A673 (cell line): ENCODE measurements around the gene MAMDC2.

Experiments used
- EZH2 ChIP-seq: fragments of 200-600 bp; sonication (generic); IDR thresholded peaks from 2 replicates; pipeline ENCODE4 v1.6.1; 2017; ENCODE audit warnings: borderline replicate concordance, low read depth, mild to moderate bottlenecking, mixed read lengths, antibody characterized with exemption, low read length; ENCODE audit not compliant: poor library complexity, severe bottlenecking
- TF ChIP-seq, protein P1 (sequence below): fragments of 300-800, 200-600 bp; sonication (generic); conservative IDR thresholded peaks from 2 replicates; pipeline ENCODE4 v1.5.1; 2017; ENCODE audit warnings: low read depth, mild to moderate bottlenecking, antibody characterized with exemption, low read length, moderate library complexity, mixed read lengths

DNA sequence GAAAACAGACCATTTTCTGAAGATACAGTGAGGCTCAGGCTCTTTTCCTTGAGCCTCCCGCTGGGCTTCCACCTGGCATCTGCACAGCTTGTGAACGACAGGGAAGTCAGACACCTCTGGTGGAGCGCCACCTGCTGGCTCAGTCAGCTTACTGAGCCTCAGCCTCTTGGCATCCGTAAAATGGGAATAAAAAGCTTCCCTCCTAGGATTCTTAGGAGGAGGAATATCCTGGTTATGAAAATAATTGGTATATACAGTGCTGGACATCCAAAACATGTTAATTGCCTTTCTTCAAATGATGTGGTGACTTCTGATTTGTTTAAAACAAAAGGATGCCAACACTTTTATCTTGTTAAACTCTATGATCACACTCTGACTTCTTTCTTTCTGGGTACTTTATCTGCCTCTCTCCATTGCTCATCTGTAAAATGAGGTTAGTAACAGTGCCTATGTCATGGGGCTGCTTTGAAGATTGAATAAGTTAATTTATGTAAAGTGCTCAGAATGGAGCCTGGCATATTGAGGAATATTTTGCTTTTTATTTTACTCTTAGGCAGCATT, 67.5 kb downstream of the MAMDC2 start:
- TF ChIP-seq, protein P1, sequence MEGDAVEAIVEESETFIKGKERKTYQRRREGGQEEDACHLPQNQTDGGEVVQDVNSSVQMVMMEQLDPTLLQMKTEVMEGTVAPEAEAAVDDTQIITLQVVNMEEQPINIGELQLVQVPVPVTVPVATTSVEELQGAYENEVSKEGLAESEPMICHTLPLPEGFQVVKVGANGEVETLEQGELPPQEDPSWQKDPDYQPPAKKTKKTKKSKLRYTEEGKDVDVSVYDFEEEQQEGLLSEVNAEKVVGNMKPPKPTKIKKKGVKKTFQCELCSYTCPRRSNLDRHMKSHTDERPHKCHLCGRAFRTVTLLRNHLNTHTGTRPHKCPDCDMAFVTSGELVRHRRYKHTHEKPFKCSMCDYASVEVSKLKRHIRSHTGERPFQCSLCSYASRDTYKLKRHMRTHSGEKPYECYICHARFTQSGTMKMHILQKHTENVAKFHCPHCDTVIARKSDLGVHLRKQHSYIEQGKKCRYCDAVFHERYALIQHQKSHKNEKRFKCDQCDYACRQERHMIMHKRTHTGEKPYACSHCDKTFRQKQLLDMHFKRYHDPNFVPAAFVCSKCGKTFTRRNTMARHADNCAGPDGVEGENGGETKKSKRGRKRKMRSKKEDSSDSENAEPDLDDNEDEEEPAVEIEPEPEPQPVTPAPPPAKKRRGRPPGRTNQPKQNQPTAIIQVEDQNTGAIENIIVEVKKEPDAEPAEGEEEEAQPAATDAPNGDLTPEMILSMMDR: peak; percentile 94
- no peak for TF ChIP-seq EZH2
